Ramos (cell line): ENCODE data around the gene SERINC2.
"Not testable (repeated sequence)": the region's sequence is repeated elsewhere in the genome, so short reads cannot be mapped to it uniquely, and the experiment has no call there.

Experiments used
- in situ Hi-C: fragments of 300-500 bp; cut with MboI; formaldehyde crosslinking; loops from one replicate; pipeline ENCODE4 v1.14.3; 2022; ENCODE audit warnings: low sequenced_read_pairs; ENCODE audit not compliant: unreplicated experiment

Gene SERINC2

DNA sequence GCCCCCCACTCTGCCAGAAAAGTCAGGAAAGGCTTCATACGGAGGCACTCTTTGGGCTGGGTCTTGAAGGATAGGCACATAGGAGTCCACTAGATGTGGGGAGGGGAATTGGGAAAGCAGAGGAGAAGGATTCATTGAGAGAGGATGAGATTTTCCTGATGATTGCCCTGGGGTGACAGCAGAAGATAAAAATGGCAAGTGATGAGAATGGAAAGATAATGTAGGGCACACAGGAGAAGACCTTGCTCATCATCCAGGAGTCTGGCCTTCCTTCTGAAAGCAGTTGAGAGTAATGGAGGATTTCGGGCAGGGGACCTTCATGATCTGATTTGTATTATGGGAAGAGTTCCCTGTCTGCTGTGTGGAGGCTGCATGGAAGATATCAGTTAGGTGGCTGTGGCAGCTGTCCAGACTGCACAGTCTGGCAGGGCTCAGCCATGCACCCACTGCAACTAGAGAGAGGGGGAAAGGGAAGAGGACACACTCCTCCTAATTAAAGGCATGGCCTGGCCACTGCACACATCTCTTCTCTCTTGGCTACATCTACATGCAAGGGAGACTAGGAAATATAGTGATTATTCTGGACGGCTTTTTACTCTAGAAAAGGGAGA is 30.5 kb upstream of the SERINC2 start:
- in situ Hi-C loops: no loop called here

DNA sequence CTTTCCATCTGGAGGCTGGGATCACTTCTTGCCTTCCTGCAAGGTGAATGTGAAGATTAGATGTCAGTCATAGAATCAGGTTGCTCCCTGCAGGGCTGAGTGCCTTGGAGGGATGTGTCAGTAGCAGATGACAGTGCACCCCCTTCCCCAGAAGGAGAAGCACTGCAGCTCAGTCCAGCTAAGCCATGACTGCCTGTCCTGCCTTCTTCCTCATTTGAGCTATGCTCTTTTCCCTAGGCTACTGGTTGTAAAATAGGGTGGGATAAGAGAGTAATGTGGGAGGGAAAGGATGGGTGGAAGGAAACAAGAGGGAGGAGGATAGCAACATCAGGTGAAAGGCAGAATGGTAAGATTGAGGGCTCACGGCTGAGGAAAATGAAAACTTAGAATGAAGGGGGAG is 29.0 kb upstream of the SERINC2 start:
- in situ Hi-C loops: no loop called here

DNA sequence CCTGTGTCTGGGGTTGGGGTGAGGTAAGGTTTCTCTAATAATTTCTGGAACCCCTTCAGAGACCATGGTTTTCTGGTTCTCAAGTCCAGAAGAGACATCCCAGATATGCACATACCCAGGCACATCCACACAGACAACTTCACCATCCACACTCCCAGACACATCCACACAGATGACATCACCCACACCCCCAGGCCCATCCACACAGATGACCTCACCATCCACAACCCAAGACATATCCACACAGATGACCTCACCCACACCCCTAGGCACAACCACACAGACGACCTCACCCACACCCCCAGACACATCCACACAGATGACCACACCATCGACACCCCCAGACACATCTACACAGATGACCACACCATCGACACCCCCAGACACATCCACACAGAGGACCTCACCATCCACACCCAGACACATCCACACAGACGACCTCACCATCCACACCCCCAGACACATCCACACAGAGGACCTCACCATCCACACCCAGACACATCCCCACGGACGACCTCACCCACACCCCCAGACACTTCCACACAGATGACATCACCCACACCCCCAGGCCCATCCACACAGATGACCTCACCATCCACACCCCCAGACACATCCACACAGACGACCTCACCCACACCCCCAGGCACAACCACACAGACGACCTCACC is 26.3 kb upstream of the SERINC2 start:
- in situ Hi-C loops: not testable (repeated sequence)

DNA sequence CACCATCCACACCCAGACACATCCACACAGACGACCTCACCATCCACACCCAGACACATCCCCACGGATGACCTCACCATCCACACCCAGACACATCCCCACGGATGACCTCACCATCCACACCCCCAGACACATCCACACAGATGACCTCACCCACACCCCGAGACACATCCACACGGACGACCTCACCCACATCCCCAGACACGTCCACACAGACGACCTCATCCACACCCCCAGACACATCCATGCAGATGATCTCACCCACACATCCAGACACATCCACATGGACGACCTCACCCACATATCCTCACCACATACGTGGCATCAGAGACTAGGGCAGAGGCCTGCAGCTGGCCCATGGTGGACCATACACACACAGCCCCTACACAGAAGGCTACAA is 25.4 kb upstream of the SERINC2 start:
- in situ Hi-C loops: no loop called here

DNA sequence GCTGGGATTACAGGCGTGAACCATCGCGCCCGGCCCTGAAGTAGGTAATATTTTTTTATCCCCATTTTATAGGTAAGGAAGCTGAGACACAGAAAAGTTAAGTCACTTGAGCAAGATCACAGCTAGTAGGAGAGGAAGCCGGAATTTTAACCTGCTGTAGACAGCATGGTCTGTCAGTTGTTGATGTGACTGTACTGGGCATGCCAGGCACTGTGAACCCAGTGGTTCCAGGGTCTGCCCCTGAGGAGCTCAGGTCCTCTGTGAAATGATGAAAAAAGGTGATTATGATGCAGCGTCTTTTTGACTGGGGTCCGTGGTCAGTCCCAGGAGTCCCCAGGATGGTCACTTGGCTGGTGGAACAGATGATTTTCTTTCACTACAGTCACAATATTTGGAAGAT is 23.4 kb upstream of the SERINC2 start:
- in situ Hi-C loops: no loop called here

DNA sequence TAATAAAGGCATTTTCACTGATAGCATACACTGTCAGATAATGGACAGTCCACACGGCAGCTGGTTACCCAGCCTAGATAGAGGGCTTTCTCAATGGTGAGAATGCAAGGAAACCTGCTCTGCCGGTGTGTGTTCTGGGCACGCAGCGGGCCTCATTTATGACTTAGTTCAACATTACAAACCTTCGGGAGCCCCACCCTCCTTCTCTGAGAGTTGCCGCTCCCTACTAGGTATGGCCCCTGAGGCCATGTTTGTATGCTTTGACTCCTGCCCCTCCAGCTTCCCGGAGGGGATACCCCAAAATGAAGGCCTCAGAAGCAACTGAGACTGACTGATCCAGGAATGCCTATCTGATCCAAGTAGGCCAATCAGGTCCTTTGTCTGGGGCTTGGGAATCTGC is 22.9 kb upstream of the SERINC2 start:
- in situ Hi-C loops: no loop called here

DNA sequence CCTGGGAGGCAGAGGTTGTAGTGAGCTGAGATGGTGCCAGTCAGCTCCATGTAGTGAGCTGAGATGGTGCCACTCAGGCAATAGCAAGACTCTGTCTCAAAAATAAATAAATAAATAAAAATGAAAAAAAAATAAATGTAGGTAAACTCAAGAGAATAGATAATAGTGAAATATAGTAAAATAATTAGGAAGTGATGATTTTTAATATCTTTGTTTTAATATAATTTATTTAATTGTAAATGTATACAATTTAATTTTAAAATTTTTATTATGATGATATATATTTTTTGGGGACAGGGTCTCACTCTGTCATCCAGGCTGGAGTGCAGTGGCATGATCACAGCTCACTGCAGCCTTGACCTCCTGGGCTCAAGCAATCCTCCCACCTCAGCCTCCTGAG is 19.6 kb upstream of the SERINC2 start:
- in situ Hi-C loops: no loop called here

DNA sequence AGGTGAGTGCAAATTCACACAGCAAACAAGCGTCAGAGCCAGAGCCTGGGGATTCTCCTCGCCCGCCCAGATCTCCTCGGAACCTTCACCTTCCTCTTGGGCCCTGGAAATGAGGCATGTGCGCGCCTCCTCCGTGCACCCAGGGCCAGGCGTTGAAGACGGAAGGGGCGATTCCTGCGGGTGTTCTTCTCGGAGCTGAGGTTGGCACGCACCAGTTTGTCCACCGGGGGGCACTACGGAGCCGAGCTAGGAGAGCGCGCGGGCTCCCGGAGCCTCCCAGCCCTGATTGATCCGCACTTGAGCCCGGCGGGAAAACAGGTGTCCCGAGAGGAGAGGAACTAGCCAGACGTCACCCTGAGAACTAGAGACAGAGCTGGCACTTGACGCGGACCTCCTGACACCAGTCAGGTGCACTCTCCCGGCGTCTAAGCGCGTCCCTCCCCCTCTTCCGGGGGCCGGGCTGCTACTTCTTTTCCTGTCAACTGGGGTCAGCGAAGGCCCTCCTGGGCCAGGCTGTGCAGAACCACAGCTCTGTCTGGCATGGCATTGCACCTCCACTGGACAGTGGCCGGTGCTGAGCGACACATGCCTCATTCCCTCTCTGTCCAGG is 18.3 kb upstream of the SERINC2 start:
- in situ Hi-C loops: no loop called here

DNA sequence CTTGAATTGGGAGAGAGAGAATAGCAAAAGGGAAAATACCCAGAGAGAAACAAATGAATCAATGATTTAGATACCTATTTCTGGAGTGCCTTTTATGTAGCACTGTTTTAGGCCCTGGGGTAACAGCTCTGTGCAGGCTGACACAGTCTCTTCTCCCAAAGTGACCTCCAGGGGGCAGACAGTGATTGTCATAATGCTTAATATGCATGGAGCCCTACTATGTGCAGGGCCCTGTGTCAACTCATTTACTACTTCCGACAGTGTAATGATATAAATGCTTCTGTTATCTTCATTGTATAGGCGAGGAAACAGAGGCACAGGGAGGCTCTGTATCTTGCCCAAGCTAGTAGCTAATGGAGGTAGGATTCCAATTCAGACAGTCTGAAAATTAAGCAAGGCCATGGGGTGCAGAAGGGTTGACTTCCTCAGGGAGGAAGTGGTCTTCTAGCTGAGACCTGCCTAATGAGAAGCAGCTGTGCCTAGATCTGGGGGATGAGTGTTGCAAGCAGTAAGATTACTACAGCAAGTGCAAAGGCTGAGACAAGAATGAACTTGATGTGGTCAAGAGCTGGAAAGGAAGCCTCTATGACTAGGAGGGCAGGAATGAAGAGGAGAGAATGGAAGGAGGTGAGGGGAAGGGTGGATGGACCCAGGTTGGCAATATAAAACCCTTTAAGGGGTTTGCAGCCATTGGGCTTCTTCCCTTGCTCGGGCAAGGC is 16.2 kb upstream of the SERINC2 start:
- in situ Hi-C loops: no loop called here

DNA sequence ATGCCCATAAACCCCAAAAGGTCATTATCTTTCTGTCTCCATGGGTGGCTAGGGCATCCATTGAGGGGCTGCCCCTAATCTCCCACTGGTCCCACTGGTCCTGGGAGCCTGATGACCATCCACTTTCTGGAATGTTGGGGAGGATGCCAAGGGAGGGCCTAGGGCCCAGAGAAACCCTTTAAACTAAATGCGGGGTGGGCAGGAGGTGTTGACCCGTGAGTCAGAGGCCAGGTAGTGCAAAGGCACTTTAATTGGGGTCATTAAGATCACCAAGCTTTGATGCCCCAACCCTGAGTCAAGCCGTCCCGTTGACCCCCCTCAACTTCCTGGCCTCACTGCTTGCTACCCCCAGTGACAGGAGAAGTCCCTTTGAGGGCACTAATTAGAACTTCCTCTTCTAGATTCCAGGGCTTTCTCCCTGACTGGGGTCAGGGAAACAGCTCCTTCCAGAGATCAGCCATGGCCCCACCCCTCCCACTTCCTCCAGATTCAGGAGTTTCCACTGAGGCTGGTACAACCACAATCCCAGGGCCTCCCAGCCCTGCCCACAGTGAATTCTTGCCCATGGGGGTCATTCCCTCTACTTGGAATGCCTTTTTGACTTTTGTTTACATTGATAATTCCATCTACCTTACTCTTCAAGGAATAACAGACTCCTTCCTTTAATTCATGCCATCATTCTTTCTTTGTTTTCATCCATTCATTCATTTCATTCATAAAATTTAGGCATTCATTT is 15.5 kb upstream of the SERINC2 start:
- in situ Hi-C loops: no loop called here

DNA sequence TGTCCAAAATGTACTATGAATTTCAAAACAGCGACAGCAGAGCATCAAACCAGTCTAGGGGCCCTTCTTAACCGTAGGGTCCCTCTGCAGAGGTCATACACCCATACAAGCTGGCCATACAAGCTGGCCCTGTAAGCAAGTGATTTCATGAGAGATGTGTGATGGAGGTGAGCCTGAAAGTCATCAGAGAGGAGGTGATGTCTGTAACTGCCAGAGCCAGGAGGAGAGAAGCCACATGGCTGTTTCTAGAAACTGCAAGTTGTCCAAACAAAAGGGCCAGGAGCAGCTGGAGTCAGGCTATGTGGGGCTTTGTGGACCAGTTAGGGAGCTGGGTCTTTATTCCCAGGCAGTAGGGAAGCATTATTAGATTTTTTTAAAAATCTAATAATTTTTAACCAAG is 14.8 kb upstream of the SERINC2 start:
- in situ Hi-C loops: no loop called here

DNA sequence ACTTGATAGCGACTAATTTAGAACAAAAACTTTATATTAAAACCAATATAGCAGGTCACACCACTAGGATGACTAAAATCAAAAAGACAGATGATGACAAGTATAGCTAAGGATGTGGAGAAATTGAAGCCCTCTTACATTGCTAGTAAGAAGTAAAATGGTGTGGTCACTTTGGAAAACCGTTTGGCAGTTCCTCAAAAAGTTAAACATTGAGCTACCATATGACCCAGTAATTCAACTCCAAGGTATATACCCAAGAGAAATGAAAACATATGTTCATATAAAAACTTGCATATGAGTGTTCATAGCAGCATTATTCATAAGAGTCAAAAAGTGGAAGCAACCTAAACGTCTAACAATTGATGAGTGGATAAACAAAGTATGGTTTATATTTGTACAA is 13.0 kb upstream of the SERINC2 start:
- in situ Hi-C loops: no loop called here

DNA sequence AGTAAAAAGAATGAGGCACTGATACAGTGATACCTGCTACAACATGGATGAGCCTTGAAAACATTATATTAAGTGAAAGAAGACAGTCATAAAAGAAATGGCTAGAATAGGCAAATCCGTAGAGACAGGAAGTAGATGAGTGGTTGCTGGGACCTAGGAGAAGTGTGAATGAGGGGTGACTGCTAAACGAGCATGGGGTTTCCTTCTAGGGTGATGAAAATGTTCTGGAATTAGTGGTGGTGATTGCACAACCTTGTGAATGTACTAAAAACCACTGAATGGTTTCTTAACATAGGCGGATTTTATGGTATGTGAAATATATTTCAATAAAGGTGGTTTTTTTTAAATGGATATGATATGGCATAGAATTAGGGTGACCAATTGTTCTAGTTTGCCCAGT is 12.6 kb upstream of the SERINC2 start:
- in situ Hi-C loops: no loop called here

DNA sequence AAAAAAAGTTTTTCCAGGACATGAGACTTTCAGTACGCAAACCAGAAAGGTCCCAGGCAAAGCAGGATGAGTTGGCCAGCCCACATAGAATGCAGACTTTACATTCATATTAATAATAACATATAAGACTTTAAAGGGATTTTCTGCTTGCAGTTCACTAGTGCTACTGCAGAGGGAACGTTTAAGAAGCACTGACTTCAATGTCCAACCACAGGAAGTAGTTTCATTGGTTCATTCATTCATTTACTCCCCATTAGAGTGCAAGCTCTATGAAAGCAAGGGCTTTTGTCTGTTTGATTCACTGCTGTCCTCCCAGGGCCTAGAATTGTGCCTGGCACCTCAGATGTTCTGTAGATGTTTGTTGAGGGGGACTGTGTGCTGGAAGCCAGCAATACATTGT is 11.8 kb upstream of the SERINC2 start:
- in situ Hi-C loops: no loop called here

DNA sequence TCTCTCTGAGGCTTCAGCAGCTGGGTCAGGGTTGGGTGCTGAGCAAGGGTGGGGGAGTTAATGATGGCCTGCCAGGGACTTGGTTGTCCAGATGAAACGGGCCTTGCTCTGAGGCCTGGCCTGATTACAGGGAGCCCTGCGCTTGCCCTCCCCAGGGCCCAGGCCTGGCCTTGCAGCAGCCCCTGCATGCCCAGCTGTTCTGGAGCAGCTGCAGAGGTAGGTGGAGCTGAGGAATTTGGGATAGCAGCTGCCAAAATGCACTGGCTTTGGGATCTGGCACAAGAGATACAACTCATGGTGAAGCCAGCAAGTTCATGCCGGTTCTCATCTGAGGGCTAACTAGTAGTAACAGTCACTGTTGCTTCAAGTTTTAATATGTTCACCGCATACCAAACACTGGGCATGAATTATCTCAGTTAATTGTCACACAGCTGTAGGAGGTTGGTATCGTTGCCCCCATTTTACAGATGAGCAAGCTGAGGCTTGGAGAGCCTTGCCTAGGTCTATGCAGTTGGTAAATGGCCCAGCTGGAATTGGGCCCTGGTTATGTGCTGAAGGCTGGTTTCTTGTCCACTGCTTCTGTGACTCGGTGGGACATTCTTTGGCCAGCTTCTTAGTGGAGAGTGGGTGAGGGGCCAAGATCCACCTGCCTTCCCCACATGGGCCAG is 7.3 kb upstream of the SERINC2 start:
- in situ Hi-C loops: no loop called here

DNA sequence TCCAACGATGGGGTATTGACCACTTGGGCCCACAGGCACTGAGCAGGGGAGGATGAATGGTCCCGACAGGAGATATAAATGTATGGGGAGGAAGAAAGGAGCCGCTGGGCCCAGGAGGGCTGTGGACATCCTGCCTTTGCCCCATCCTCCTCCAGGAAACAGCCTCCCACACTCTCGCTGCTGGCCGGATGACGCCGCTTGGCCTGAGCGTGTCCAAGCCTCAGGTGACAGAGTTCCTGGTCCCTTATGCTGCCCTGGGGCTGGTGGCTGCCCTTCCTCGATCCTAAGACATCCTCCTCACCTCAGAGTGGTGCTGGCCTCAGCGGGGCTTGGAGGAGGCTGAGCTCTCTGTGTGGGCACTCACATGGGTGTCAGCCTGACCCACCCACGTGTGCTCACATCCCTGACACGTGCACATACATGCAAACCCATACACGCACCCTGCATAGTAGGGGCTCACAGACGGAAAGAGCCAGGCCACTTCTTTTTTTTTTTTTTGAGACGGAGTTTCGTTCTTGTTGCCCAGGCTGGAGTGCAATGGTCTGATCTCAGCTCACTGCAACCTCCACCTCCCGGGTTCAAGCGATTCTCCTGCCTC is 5.9 kb upstream of the SERINC2 start:
- in situ Hi-C loops: no loop called here

DNA sequence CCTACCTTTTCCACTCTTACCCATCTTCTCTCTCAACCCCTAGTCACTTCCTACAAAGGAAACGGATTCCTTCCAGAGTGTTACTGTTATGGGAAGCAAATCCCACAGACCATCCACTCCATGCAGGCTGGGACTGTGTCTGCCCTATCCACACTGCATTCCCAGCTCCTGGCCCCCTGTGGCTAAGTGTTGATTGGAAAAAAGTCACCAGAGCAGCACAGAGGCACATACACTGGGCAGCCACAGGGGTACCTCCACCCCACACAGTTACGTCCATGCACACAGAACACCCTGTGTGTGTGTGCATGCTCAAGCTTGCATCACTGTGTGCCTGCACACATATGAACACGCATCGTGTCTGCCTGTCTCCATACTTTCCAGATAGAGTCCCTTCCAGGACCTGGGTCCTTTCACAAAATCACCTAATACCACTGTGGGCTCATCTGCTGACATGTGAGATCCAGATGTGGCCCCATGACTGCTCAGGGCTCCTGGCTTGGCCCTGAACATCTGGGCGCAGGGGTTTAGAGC is 4.2 kb upstream of the SERINC2 start:
- in situ Hi-C loops: no loop called here

DNA sequence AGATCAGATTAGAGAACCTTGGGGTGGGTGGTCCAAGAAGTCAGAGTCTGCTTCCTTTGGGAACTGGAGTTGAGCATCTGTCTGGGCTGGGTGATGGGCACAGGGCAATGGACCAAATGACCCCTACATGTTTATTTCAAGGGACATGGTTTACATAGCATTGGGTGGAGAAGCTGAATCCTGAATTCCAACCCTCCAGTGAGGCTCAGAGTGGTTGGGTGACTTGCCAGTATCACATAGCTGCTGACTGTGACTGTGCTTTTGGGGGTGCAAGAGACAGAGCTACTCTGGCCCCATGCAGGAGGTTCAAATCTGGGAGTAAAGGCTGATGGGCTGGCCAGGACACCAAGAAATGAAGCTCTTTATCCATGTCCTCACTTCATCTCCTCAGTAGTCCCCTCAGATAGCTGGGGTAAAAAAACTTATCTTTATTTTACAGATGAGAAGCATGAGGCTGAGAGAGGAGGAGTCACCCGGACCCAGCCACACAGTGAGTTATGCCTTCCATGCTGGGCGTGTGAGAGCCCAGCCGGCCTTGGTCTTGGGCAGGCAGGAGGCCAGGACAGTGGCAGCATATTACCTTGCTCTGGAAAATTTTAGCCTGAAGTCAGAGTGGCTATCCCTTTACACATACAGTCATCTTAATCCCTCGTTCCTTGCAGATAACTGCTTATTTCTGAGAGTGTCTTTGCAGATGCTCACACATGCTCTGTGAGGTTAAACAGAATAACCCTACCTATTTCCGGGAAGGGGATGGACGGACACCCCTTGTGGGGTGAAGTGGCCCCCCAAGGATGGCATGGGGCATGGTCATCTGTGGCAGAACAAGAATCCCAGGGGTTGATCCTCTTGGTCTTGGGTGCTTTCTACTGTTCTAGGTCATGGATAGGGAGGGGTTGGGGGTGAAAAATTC is 2.8 kb upstream of the SERINC2 start:
- in situ Hi-C loops: no loop called here

DNA sequence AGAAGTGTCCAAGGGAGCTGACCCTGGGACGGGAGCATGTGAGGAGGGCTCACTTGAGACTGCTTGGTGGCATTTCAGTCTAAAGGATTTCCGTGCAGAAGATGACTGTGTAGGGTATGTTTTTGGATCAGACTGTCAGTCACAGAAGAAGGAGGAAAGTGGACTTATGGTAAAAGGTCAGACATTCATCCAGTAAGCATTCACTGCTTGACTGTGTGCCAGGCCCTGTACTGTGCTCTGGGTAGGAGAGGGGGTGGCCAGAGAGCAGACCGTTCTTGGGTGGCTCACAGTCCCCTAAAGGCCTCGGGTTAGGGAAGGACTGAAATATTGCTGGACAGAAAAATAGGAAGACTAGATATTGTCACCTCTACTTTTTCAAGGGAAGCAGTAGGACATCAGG is 2.1 kb upstream of the SERINC2 start:
- in situ Hi-C loops: no loop called here
